Adrenal gland (tissue), 12 donors: Measurements from ENCODE around the gene DAB2. TPM values are rescaled to one million over a fixed set of nuclear protein-coding genes. Genes with fewer than 3 reads are reported as not detected.

ENCODE experiments used
- DNase-seq, 7 donors: peaks; one replicate each; pipeline ENCODE4 v3.0.0-alpha.2; 2019 to 2020
- H3K27ac ChIP-seq, 5 donors: fragments of 200-600 bp; sonication (generic) in 4 of 5; 1 replicate in 3 of 5; 2 replicates in 2 of 5; pipeline versions ENCODE4 v1.5.1 to v1.8.0; 2016 to 2020; ENCODE audit warnings: mild to moderate bottlenecking in 1 of 5
- H3K27me3 ChIP-seq: fragments of 200-600 bp; 2 replicates; pipeline ENCODE4 v1.8.0; 2021
- H3K36me3 ChIP-seq, 2 donors: fragments of 200-600 bp; replicated peaks in 1 of 2; 1 replicate in 1 of 2; 2 replicates in 1 of 2; pipeline versions ENCODE4 v1.5.1 to v1.8.0; 2018 to 2022
- H3K4me1 ChIP-seq, 2 donors: fragments of 200-600 bp; replicated peaks in 1 of 2; 1 replicate in 1 of 2; 2 replicates in 1 of 2; pipeline versions ENCODE4 v1.5.1 to v1.8.0; 2018 to 2021
- H3K4me3 ChIP-seq, 4 donors: fragments of 200-600 bp; sonication (generic) in 3 of 4; one replicate each; pipeline ENCODE4 v1.5.1; 2016 to 2018
- H3K9me3 ChIP-seq, 3 donors: fragments of 200-600 bp; sonication (generic) in 1 of 3; replicated peaks in 1 of 3; 1 replicate in 2 of 3; 2 replicates in 1 of 3; pipeline versions ENCODE4 v1.5.1 to v1.8.0; 2016 to 2021
- POLR2A ChIP-seq, 2 donors: fragments of 450-650 bp; IDR thresholded peaks; one replicate each; pipeline ENCODE4 v1.6.1; 2017; ENCODE audit warnings: antibody characterized with exemption in 2 of 2, mild to moderate bottlenecking in 2 of 2, moderate library complexity in 1 of 2
- WGBS, 4 donors: extraction: QIAGEN DNeasy Blood & Tissue Kit in 2 of 4; methylation state at CpG; one replicate each; pipeline versions ENCODE4 v1.1.5 to v1.1.7; 2013 to 2017; 5-methylcytosine and 5-hydroxymethylcytosine counted together
- intact Hi-C, 2 donors: fragments of 100-400 bp; cut with DNase I; formaldehyde crosslinking; loops; one replicate each; pipeline versions ENCODE4 v1.14.1 to v1.15.0; 2022 to 2023
- polyA plus RNA-seq, 3 donors: library from polyadenylated mRNA; stranded (reverse); fragments of 200-250 nt in 2 of 3; fragments of 350-450 nt in 1 of 3; fragmentation: Illumina TruSeq in 1 of 3; extraction: RNeasy Lipid Tissue Mini Kit (QIAGEN cat#74804) in 1 of 3; gene quantifications; one replicate each; pipeline ENCODE4 v1.2.3, GENCODE V29; 2013 to 2014
- total RNA-seq, 9 donors: library from RNA; depleted of rRNA in 4 of 9; stranded (reverse); fragments of >200 nt in 4 of 9; fragments of 120-200 nt in 1 of 9; fragmentation: NEBNext Ultra II Directional in 1 of 9; extraction: Animal tissue kit (Norgen Biotek cat#: 25700) in 1 of 9; gene quantifications; one replicate each; pipeline versions ENCODE4 v1.1.0 to v1.2.4, GENCODE V29; 2013 to 2023
- TF ChIP-seq, protein P1 (sequence below), 6 experiments: fragments of 450-650 bp in 4 of 6; fragments of 200-600 bp in 2 of 6; sonication (generic) in 1 of 6; IDR thresholded peaks; 1 replicate in 5 of 6; 2 replicates in 1 of 6; pipeline versions ENCODE4 v1.5.1 to v1.8.0; 2016 to 2021; ENCODE audit warnings: antibody characterized with exemption in 6 of 6, mild to moderate bottlenecking in 2 of 6, moderate library complexity in 1 of 6
- donor health status: healthy with polysubstance abuse.
- donor health status: Bipolar disorder and iron deficiency.
- donor health status: DM: yes; HTN: yes; CAD: no.
- donor health status: DM: no; HTN: no; CAD: no.
- donor health status: DM: no; HTN: no; CAD: no.
- donor health status: DM: yes; HTN: yes; CAD: no.

The DAB2 gene
- total and polyA plus RNA-seq, 12 donors: 96.1 to 418 (median 190) TPM

DNA sequence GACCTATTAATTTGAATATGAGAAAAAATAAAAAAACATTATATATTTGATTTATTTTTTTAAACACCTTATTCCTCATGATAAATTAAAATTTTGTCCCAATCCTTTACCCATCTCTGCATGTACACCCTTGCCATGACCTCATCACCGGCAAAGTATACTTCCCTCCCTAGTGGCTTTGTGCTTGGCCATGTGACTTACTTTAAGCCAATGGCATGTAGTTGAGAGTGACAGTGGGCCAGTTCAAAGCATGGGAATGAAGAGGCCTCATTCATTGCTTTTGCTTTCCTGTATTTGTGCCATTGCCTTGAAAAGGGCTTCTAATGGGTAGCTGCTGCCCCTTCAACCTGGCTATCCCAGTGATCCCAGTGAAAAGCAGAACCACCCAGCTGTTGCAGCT is 91.7 kb downstream of the DAB2 start:
- Histone ChIP-seq H3K4me3 (no peak overlapping the region), H3K4me1 (no peaks in the 10 kb centered on the region), H3K27me3 (no peaks in the 10 kb centered on the region), H3K27ac (no peak overlapping the region), H3K9me3 (no peaks in the 10 kb centered on the region), H3K36me3 (no peaks in the 10 kb centered on the region)
- intact Hi-C loops: no loop called here
- DNase-seq: no peak
- TF ChIP-seq, protein P1, sequence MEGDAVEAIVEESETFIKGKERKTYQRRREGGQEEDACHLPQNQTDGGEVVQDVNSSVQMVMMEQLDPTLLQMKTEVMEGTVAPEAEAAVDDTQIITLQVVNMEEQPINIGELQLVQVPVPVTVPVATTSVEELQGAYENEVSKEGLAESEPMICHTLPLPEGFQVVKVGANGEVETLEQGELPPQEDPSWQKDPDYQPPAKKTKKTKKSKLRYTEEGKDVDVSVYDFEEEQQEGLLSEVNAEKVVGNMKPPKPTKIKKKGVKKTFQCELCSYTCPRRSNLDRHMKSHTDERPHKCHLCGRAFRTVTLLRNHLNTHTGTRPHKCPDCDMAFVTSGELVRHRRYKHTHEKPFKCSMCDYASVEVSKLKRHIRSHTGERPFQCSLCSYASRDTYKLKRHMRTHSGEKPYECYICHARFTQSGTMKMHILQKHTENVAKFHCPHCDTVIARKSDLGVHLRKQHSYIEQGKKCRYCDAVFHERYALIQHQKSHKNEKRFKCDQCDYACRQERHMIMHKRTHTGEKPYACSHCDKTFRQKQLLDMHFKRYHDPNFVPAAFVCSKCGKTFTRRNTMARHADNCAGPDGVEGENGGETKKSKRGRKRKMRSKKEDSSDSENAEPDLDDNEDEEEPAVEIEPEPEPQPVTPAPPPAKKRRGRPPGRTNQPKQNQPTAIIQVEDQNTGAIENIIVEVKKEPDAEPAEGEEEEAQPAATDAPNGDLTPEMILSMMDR (IDR thresholded peaks at IDR 0.05): no peak
- TF ChIP-seq POLR2A (IDR thresholded peaks at IDR 0.05): no peak
- 94 to 100% (median 98%) methylated on average over 1 of the region's 1 CpG for WGBS, 4 donors

DNA sequence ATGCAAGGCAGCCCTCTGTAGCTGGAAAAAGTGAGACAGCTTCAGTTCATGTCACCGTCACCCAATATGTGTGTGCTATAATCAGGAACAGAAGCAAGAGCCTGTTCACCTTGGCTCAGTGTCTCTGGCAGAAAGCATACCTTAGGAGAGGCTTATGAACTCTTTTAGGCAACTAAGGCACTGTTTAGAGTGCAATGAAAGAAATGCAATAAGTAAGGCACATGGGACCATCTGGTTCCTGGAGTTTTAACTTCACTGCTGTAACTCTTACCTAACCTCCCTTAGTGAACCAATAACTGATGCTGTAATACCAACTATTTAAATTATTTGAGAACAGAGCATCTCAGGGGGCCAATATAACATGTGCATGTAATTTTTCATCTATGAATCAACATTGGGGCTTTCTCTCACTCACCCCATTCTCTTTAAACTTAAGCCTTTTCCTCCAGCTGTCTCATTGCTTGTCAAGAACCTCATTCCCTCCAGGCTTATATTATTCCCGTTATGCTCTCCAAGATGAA is 92.9 kb downstream of the DAB2 start:
- H3K4me1 ChIP-seq: no peaks in the 10 kb centered on the region
- H3K27me3 ChIP-seq: no peaks in the 10 kb centered on the region
- no peaks in the 10 kb centered on the region for H3K9me3 ChIP-seq
- no peaks in the 10 kb centered on the region for H3K36me3 ChIP-seq
- no peak for DNase-seq
- intact Hi-C loops: no loop called here
- WGBS, 4 donors: 74 to 86% (median 83%) methylated on average over 2 of the region's 2 CpGs
- H3K27ac ChIP-seq: no peak overlapping the region
- H3K4me3 ChIP-seq: no peak overlapping the region
- TF ChIP-seq POLR2A (IDR thresholded peaks at IDR 0.05): no peak
- TF ChIP-seq, protein P1 (IDR thresholded peaks at IDR 0.05): no peak

DNA sequence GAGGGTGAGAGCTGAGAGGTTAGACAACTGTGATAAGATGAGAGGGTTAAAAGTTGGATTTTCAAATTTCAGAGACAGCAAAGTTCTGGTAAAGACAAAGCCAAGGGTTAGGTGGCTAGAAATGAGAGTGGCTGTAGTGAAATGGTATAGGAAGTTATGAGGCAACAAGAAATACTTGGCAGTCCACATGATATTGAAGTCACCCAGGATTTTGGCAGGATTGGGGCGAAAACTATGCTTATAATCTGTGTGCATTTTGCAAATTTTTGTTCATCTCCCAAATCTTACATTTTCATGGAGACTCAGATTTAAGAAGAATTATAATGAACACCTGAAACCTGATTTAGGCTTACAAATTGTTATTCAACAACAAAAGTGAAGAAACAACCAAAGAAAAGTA is 96.0 kb downstream of the DAB2 start:
- Histone ChIP-seq H3K4me1 (no peaks in the 10 kb centered on the region), H3K36me3 (no peaks in the 10 kb centered on the region), H3K27ac (no peak overlapping the region), H3K9me3 (no peaks in the 10 kb centered on the region), H3K27me3 (no peaks in the 10 kb centered on the region), H3K4me3 (no peak overlapping the region)
- WGBS, 4 donors: 79 to 94% (median 85%) methylated on average over 1 of the region's 1 CpG
- intact Hi-C loops: no loop called here
- no peak for DNase-seq
- TF ChIP-seq, protein P1 (IDR thresholded peaks at IDR 0.05): no peak
- TF ChIP-seq POLR2A (IDR thresholded peaks at IDR 0.05): no peak

DNA sequence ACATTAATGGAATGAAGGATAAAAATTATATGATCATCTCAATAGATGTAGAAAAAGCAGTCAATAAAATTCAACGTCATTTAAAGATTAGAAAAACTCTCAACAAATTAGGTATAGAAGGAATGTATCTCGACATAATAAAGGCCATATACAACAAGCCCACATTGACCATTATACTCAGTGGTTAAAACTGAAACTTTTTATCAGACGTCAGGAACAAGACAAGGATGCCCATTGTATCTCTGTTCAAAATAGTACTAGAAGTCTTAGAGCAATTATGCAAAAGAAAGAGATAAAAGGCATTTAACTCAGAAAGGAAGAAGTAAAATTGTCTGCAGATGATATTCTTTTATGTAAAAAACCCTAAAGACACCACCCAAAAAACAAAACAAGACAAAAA is 101.2 kb downstream of the DAB2 start:
- no peaks in the 10 kb centered on the region for H3K27me3 ChIP-seq
- intact Hi-C loops: no loop called here
- TF ChIP-seq, protein P1 (IDR thresholded peaks at IDR 0.05): no peak
- TF ChIP-seq POLR2A (IDR thresholded peaks at IDR 0.05): no peak
- H3K9me3 ChIP-seq: no peaks in the 10 kb centered on the region
- H3K4me3 ChIP-seq: no peak overlapping the region
- H3K36me3 ChIP-seq: no peaks in the 10 kb centered on the region
- 68 to 77% (median 70%) methylated on average over 3 of the region's 3 CpGs for WGBS, 4 donors
- no peaks in the 10 kb centered on the region for H3K4me1 ChIP-seq
- DNase-seq: no peak
- H3K27ac ChIP-seq: no peak overlapping the region

Other genes with a start within 250 kb of the DAB2 start
- 10 to 100 TPM in 7 of 9 donors, 1 to 10 TPM in 2; 1.6 to 29.8 (median 15.8) TPM for gene FYB1, start 205.4 kb downstream of the DAB2 start, total RNA-seq
- 1 to 10 TPM; 1.8 to 6.7 (median 5.8) TPM for gene FYB1, start 205.4 kb downstream of the DAB2 start, polyA plus RNA-seq
- gene C9, start 60.5 kb downstream of the DAB2 start, total RNA-seq: under 1 TPM in 4 of 9 donors, not detected in 5; 0.16 to 0.54 (median 0.34) TPM
- gene C9, start 60.5 kb downstream of the DAB2 start, polyA plus RNA-seq: under 1 TPM; 0.07 to 0.53 (median 0.40) TPM